Astrocyte (in vitro differentiated cells and primary cell): ENCODE results near the gene C7orf57.

Experiments
- EZH2 ChIP-seq: IDR thresholded peaks from 2 replicates; pipeline ENCODE4 v1.6.1; 2012; ENCODE audit warnings: mild to moderate bottlenecking, low read length, inconsistent platforms; ENCODE audit not compliant: insufficient read depth
- TF ChIP-seq, protein P1 (sequence below): IDR thresholded peaks from 2 replicates; pipeline ENCODE4 v1.5.1; 2011; ENCODE audit warnings: low read depth, mild to moderate bottlenecking, inconsistent platforms, low read length, moderate library complexity; ENCODE audit not compliant: insufficient read depth

GRCh38 chr7:48108959-48109847 lies 73.9 kb downstream of the C7orf57 start:
- TF ChIP-seq, protein P1, sequence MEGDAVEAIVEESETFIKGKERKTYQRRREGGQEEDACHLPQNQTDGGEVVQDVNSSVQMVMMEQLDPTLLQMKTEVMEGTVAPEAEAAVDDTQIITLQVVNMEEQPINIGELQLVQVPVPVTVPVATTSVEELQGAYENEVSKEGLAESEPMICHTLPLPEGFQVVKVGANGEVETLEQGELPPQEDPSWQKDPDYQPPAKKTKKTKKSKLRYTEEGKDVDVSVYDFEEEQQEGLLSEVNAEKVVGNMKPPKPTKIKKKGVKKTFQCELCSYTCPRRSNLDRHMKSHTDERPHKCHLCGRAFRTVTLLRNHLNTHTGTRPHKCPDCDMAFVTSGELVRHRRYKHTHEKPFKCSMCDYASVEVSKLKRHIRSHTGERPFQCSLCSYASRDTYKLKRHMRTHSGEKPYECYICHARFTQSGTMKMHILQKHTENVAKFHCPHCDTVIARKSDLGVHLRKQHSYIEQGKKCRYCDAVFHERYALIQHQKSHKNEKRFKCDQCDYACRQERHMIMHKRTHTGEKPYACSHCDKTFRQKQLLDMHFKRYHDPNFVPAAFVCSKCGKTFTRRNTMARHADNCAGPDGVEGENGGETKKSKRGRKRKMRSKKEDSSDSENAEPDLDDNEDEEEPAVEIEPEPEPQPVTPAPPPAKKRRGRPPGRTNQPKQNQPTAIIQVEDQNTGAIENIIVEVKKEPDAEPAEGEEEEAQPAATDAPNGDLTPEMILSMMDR: no peak
- no peak for TF ChIP-seq EZH2
